CD14-positive monocyte (primary cell): ENCODE data around the gene TMEM184B. TPM values are rescaled to one million over a fixed set of nuclear protein-coding genes. Genes with fewer than 3 reads are reported as not detected.

Experiments
- DNase-seq, 3 donors: peaks; one replicate each; pipeline ENCODE4 v3.0.0-alpha.2; 2011 to 2022
- H2AFZ ChIP-seq: 2 replicates; pipeline ENCODE4 v1.6.0; 2012; ENCODE audit warnings: mild to moderate bottlenecking, low read depth, low read length, inconsistent platforms; ENCODE audit not compliant: insufficient read depth, poor library complexity, severe bottlenecking
- H3K27ac ChIP-seq, 2 donors: 1 replicate in 1 of 2; 2 replicates in 1 of 2; pipeline ENCODE4 v1.5.1; 2012 to 2013; ENCODE audit warnings: low read length in 2 of 2, control low read depth in 1 of 2, inconsistent platforms in 1 of 2, low read depth in 1 of 2, mild to moderate bottlenecking in 1 of 2
- H3K27me3 ChIP-seq, 2 donors: one replicate each; pipeline versions ENCODE4 v1.6.0 to v1.6.1; 2011 to 2013; ENCODE audit warnings: low read length in 2 of 2; ENCODE audit not compliant: control insufficient read depth in 2 of 2, insufficient read depth in 2 of 2
- H3K36me3 ChIP-seq, 2 donors: replicated peaks in 1 of 2; 1 replicate in 1 of 2; 2 replicates in 1 of 2; pipeline versions ENCODE4 v1.5.1 to v1.6.1; 2012 to 2013; ENCODE audit warnings: low read length in 2 of 2, control low read depth in 1 of 2, inconsistent platforms in 1 of 2, mild to moderate bottlenecking in 1 of 2; ENCODE audit not compliant: insufficient read depth in 2 of 2, control insufficient read depth in 1 of 2
- H3K4me1 ChIP-seq, 2 donors: 1 replicate in 1 of 2; 2 replicates in 1 of 2; pipeline versions ENCODE4 v1.5.1 to v1.6.1; 2012 to 2013; ENCODE audit warnings: low read length in 2 of 2, control low read depth in 1 of 2, inconsistent platforms in 1 of 2, mild to moderate bottlenecking in 1 of 2, moderate library complexity in 1 of 2; ENCODE audit not compliant: insufficient read depth in 2 of 2, control insufficient read depth in 1 of 2
- H3K4me2 ChIP-seq: replicated peaks from 2 replicates; pipeline ENCODE3; 2012; ENCODE audit warnings: low read length, moderate library complexity, mild to moderate bottlenecking; ENCODE audit not compliant: poor library complexity, severe bottlenecking; ENCODE audit errors: extremely low read depth
- H3K4me3 ChIP-seq, 3 experiments: fragments of 200-600 bp in 1 of 3; sonication (generic) in 1 of 3; replicated peaks in 1 of 3; 1 replicate in 2 of 3; 2 replicates in 1 of 3; pipeline ENCODE4 v1.5.1; 2011 to 2013; ENCODE audit warnings: low read length in 3 of 3, mild to moderate bottlenecking in 3 of 3, control low read depth in 2 of 3, low read depth in 2 of 3, inconsistent platforms in 1 of 3, moderate library complexity in 1 of 3
- H3K79me2 ChIP-seq: 2 replicates; pipeline ENCODE4 v1.6.0; 2012; ENCODE audit warnings: mild to moderate bottlenecking, control low read depth, inconsistent platforms, low read length, moderate library complexity; ENCODE audit not compliant: insufficient read depth
- H3K9ac ChIP-seq: 2 replicates; pipeline ENCODE4 v1.6.0; 2017; ENCODE audit warnings: low read length, mild to moderate bottlenecking; ENCODE audit not compliant: insufficient read depth, poor library complexity, severe bottlenecking
- H3K9me3 ChIP-seq, 2 donors: replicated peaks in 1 of 2; 1 replicate in 1 of 2; 2 replicates in 1 of 2; pipeline versions ENCODE4 v1.5.1 to v1.6.1; 2012 to 2013; ENCODE audit warnings: low read length in 2 of 2, control low read depth in 1 of 2; ENCODE audit not compliant: control insufficient read depth in 1 of 2, insufficient read depth in 1 of 2
- H4K20me1 ChIP-seq: 2 replicates; pipeline ENCODE4 v1.6.0; 2012; ENCODE audit warnings: mild to moderate bottlenecking, low read length, control low read depth, moderate library complexity; ENCODE audit not compliant: insufficient read depth
- H3K27ac Mint-ChIP-seq, 7 donors: one replicate each; pipeline ENCODE4 v1.8.0; 2020; ENCODE audit warnings: mild to moderate bottlenecking in 7 of 7, mixed read lengths in 7 of 7, moderate library complexity in 6 of 7, inconsistent platforms in 2 of 7
- H3K27me3 Mint-ChIP-seq, 3 donors: one replicate each; pipeline ENCODE4 v1.8.0; 2021 to 2022; ENCODE audit warnings: low read depth in 3 of 3, mild to moderate bottlenecking in 3 of 3, mixed read lengths in 3 of 3, moderate library complexity in 3 of 3, inconsistent platforms in 1 of 3
- H3K36me3 Mint-ChIP-seq, 2 donors: one replicate each; pipeline ENCODE4 v1.8.0; 2020; ENCODE audit warnings: mixed read lengths in 2 of 2, inconsistent platforms in 1 of 2, mild to moderate bottlenecking in 1 of 2
- H3K4me1 Mint-ChIP-seq: one replicate; pipeline ENCODE4 v1.8.0; 2020; ENCODE audit warnings: mild to moderate bottlenecking, mixed read lengths
- H3K4me3 Mint-ChIP-seq, 2 donors: one replicate each; pipeline ENCODE4 v1.8.0; 2020; ENCODE audit warnings: mild to moderate bottlenecking in 2 of 2, mixed read lengths in 2 of 2, moderate library complexity in 1 of 2
- H3K9me3 Mint-ChIP-seq, 7 donors: one replicate each; pipeline ENCODE4 v1.8.0; 2020 to 2022; ENCODE audit warnings: mixed read lengths in 7 of 7, mild to moderate bottlenecking in 6 of 7, moderate library complexity in 6 of 7, inconsistent platforms in 2 of 7
- CTCF ChIP-seq: fragments of 200-600 bp; IDR thresholded peaks from one replicate; pipeline ENCODE4 v1.8.0; 2022; ENCODE audit warnings: antibody characterized with exemption, mild to moderate bottlenecking
- WGBS: methylation state at CpG from one replicate; pipeline ENCODE4 v1.1.5; 2013; ENCODE audit warnings: missing lambda C conversion rate; ENCODE audit not compliant: insufficient coverage; 5-methylcytosine and 5-hydroxymethylcytosine counted together
- intact Hi-C, 2 donors: fragments of 100-400 bp; cut with micrococcal nuclease; formaldehyde crosslinking; loops; one replicate each; pipeline versions ENCODE4 v1.15.0 to v1.15.1; 2023
- polyA plus RNA-seq, 3 donors: library from polyadenylated mRNA; depleted of rRNA in 1 of 3; unstranded in 2 of 3; stranded (reverse) in 1 of 3; fragments of 300-500 nt in 2 of 3; fragments of >200 nt in 1 of 3; fragmentation: Illumina TruSeq in 2 of 3; gene quantifications; 1 replicate in 2 of 3; 2 replicates in 1 of 3; pipeline ENCODE4 v1.2.3, GENCODE V29; 2012 to 2021

TMEM184B gene
- polyA plus RNA-seq, 3 donors = 7.4 to 17.7 (median 10.6) TPM

GRCh38 chr22:38246692-38247091, 26.1 kb downstream of the TMEM184B start:
- no peak overlapping the region for H3K4me2 ChIP-seq
- H3K79me2 ChIP-seq = no peaks in the 10 kb centered on the region
- H3K4me1 ChIP-seq = peaks cover 0 to 5% of the 10 kb centered on the region in 2 donors
- DNase-seq = no peak
- H3K27ac ChIP-seq = no peak overlapping the region
- intact Hi-C loops = no loop called here
- H3K4me1 Mint-ChIP-seq = peaks cover 9% of the 10 kb centered on the region
- peaks cover 5 to 13% (median 10%) of the 10 kb centered on the region in 7 donors for H3K9me3 Mint-ChIP-seq
- 94% methylated on average over 3 of the region's 5 CpGs for WGBS
- H4K20me1 ChIP-seq = peaks cover 27% of the 10 kb centered on the region
- peaks cover 56 to 71% of the 10 kb centered on the region in 2 donors for H3K36me3 Mint-ChIP-seq
- peaks cover 0 to 1% (median 0%) of the 10 kb centered on the region in 3 donors for H3K27me3 Mint-ChIP-seq
- no peak overlapping the region for H2AFZ ChIP-seq
- no peak overlapping the region for H3K4me3 Mint-ChIP-seq
- no peaks in the 10 kb centered on the region for H3K27me3 ChIP-seq
- no peak overlapping the region for H3K9ac ChIP-seq
- peaks cover 5 to 13% of the 10 kb centered on the region in 2 donors for H3K9me3 ChIP-seq
- no peak overlapping the region for H3K4me3 ChIP-seq
- no peak for TF ChIP-seq CTCF
- H3K27ac Mint-ChIP-seq = peak overlapping the region in 2 of 7 donors; percentile 27 to 42
- H3K36me3 ChIP-seq = peaks cover 29 to 66% of the 10 kb centered on the region in 2 donors

GRCh38 chr22:38246046-38246658, 26.7 kb downstream of the TMEM184B start:
- Histone ChIP-seq H3K4me1 (peaks cover 0 to 5% of the 10 kb centered on the region in 2 donors), H4K20me1 (peaks cover 22% of the 10 kb centered on the region), H3K4me3 (no peak overlapping the region), H3K36me3 (peaks cover 29 to 66% of the 10 kb centered on the region in 2 donors), H3K9me3 (peaks cover 5 to 13% of the 10 kb centered on the region in 2 donors), H2AFZ (no peak overlapping the region), H3K27ac (no peak overlapping the region), H3K79me2 (no peaks in the 10 kb centered on the region), H3K9ac (no peak overlapping the region), H3K27me3 (no peaks in the 10 kb centered on the region), H3K4me2 (no peak overlapping the region)
- peaks cover 0 to 1% (median 0%) of the 10 kb centered on the region in 3 donors for H3K27me3 Mint-ChIP-seq
- intact Hi-C loops = no loop called here
- H3K9me3 Mint-ChIP-seq = peaks cover 5 to 13% (median 10%) of the 10 kb centered on the region in 7 donors
- DNase-seq = no peak
- peak overlapping the region in 1 of 7 donors; percentile 27 for H3K27ac Mint-ChIP-seq
- no peak overlapping the region for H3K4me3 Mint-ChIP-seq
- 94% methylated on average over 17 of the region's 19 CpGs for WGBS
- H3K4me1 Mint-ChIP-seq = peaks cover 7% of the 10 kb centered on the region
- no peak for TF ChIP-seq CTCF
- peaks cover 57 to 67% of the 10 kb centered on the region in 2 donors for H3K36me3 Mint-ChIP-seq
